GM06990 (cell line): ENCODE results near the gene TBC1D21.
"Not testable (repeated sequence)": the region's sequence is repeated elsewhere in the genome, so short reads cannot be mapped to it uniquely, and the experiment has no call there.

Experiments used
- DNase-seq: peaks from one replicate; pipeline ENCODE4 v3.0.0-alpha.2; 2011; ENCODE audit not compliant: insufficient read length; ENCODE audit errors: extremely low read depth
- H3K27me3 ChIP-seq: replicated peaks from 2 replicates; pipeline ENCODE4 v1.6.0; 2011; ENCODE audit warnings: low read length; ENCODE audit not compliant: control insufficient read depth, insufficient read depth
- H3K36me3 ChIP-seq: 2 replicates; pipeline ENCODE4 v1.5.1; 2011; ENCODE audit warnings: low read length; ENCODE audit not compliant: control insufficient read depth, insufficient read depth
- H3K4me3 ChIP-seq: replicated peaks from 2 replicates; pipeline ENCODE4 v1.5.1; 2011; ENCODE audit warnings: low read depth, mild to moderate bottlenecking, control low read depth, low read length
- TF ChIP-seq, protein P1 (sequence below): IDR thresholded peaks from 2 replicates; pipeline ENCODE4 v1.5.1; 2011; ENCODE audit warnings: low read length, control low read depth, mild to moderate bottlenecking, inconsistent platforms; ENCODE audit not compliant: insufficient read depth, poor library complexity, severe bottlenecking

The TBC1D21 gene

DNA sequence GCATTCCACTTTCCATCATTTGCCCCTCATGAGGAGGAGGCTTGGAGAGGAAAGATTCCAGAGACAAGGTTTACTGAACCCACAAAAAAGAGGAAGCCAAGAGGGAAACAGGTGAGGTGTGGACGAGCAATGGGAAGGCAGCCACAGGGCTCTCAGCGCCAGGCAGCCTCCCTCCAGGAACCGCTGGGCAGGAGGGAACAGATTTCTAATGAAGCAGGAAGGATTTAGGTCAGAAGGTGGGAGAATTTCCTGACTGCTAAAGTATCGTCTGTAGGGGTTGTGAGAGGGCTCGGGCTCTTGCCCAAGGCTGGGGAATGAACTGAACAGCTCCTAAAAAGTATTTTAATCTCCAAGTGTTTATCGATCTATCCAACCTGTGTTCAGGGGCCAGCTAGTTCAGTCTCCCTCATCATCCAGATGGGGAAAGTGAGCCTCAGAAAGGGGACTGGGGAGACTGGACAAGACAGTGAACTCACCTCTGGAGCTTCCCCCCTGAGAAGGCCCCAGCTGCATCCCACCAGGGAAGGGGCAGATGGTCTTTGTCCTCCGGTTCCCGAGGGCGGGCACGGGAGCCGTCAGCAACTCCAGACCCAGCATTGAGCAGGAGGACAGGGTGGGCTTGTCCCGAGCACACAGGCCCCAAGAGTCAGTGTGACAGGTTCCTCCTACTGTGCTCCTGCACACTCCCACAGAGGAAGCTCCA is 63.4 kb downstream of the TBC1D21 start:
- Histone ChIP-seq H3K36me3 (no peaks in the 10 kb centered on the region), H3K4me3 (no peak overlapping the region), H3K27me3 (no peaks in the 10 kb centered on the region; the same call in 1 of the 2 replicates)
- TF ChIP-seq, protein P1, sequence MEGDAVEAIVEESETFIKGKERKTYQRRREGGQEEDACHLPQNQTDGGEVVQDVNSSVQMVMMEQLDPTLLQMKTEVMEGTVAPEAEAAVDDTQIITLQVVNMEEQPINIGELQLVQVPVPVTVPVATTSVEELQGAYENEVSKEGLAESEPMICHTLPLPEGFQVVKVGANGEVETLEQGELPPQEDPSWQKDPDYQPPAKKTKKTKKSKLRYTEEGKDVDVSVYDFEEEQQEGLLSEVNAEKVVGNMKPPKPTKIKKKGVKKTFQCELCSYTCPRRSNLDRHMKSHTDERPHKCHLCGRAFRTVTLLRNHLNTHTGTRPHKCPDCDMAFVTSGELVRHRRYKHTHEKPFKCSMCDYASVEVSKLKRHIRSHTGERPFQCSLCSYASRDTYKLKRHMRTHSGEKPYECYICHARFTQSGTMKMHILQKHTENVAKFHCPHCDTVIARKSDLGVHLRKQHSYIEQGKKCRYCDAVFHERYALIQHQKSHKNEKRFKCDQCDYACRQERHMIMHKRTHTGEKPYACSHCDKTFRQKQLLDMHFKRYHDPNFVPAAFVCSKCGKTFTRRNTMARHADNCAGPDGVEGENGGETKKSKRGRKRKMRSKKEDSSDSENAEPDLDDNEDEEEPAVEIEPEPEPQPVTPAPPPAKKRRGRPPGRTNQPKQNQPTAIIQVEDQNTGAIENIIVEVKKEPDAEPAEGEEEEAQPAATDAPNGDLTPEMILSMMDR, result no peak
- DNase-seq, result no peak

DNA sequence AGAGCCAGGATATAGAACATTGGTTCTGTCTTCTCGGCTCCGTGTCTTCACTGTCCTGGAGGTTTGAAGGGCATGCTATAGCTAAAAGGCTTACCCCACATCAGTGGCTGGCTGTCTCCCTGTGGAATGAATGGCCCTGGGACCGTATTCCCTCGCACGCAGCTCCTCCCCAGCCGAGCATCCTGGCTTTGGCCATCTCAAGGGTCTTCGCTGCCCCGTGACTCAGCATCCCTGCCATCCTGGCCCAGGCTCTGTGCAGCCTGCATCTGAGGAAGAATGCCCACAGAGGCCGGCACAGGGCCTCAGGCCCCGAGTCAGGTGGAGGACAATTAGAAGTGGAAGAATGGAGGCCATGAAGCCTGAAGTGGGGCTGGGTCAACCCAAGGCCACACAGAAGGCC is 63.9 kb downstream of the TBC1D21 start:
- Histone ChIP-seq H3K4me3 (no peak overlapping the region), H3K36me3 (no peaks in the 10 kb centered on the region), H3K27me3 (no peaks in the 10 kb centered on the region; the same call in 1 of the 2 replicates)
- no peak for DNase-seq
- TF ChIP-seq, protein P1, result no peak

DNA sequence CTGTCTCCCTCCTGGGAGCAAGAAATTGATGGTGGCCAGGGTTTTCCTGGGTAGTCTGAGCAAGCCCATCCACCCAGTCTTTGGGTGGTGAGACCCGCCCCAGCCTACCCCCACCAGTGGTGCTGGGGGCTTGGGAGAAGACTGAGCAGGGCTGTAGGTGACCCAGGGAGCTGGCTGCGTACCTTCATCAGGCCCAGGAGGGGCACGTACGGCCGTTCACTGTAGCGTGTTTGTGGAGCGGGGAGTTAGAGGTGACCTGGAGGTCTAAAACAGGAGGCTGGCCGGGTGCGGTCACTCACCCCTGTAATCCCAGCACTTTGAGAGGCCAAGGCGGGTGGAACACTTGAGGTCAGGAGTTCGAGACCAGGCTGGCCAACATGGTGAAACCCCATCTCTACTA is 64.4 kb downstream of the TBC1D21 start:
- TF ChIP-seq, protein P1, result no peak
- DNase-seq, result no peak
- Histone ChIP-seq H3K27me3 (no peaks in the 10 kb centered on the region; the same call in 1 of the 2 replicates), H3K4me3 (no peak overlapping the region), H3K36me3 (no peaks in the 10 kb centered on the region)

DNA sequence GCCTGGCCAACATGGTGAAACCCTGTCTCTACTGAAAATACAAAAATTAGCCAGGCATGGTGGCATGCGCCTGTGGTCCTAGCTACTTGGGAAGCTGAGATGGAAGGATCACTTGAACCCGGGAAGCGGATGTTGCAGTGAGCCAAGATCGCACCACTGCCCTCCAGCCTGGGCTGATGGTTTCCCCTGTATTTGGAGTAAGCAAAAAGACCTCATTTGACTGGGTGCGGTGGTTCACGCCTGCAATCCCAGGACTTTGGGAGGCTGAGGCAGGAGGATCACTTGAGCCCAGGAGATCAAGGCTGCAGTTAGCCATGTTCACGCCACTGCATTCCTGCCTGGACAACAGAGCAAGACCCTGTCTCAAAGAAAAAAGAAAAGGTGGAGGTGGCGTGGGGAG is 65.2 kb downstream of the TBC1D21 start:
- not testable (repeated sequence) for DNase-seq, H3K36me3 ChIP-seq, H3K4me3 ChIP-seq, H3K27me3 ChIP-seq
